Thyroid gland (tissue), 4 donors: ENCODE data around the gene DDX42.

Source experiments
- CTCF ChIP-seq, 6 experiments: fragments of 200-600 bp in 3 of 6; fragments of 450-650 bp in 3 of 6; sonication (generic) in 3 of 6; IDR thresholded peaks; one replicate each; pipeline ENCODE4 v1.5.1; 2016 to 2019; ENCODE audit warnings: antibody characterized with exemption in 6 of 6, mild to moderate bottlenecking in 2 of 6, inconsistent platforms in 1 of 6, moderate library complexity in 1 of 6
- POLR2A ChIP-seq, 2 donors: fragments of 450-650 bp; IDR thresholded peaks; one replicate each; pipeline ENCODE4 v1.6.1; 2017; ENCODE audit warnings: antibody characterized with exemption in 2 of 2, mild to moderate bottlenecking in 2 of 2, moderate library complexity in 1 of 2

- TF ChIP-seq CTCF (IDR thresholded peaks at IDR 0.05): no peak
- TF ChIP-seq POLR2A (IDR thresholded peaks at IDR 0.05): no peak
These were observed 52.6 kb downstream of the DDX42 start for GRCh38 chr17:63826468-63827001.
